ENCODE results near the gene HAGH.

HAGH gene

GRCh38 chr16:1758923-1759322 is 67.7 kb downstream of the HAGH start:
- no peak for DNase-seq

- no peak for DNase-seq
Observed at GRCh38 chr16:1757714-1758461, 68.7 kb downstream of the HAGH start.

Measured in stimulated activated CD8-positive, alpha-beta memory T cell treated with anti-CD3 and anti-CD28 coated beads, Interleukin-4, amount 100 ng/mL, for 48 hours (primary cell).